NOMO-1 treated with DMSO at 0.1 percent for 48 hours (cell line): Measurements from ENCODE around the gene PLA2G1B.
"Not testable (repeated sequence)": the region's sequence is repeated elsewhere in the genome, so short reads cannot be mapped to it uniquely, and the experiment has no call there.

ENCODE experiments used
- DNase-seq: peaks from one replicate; lab custom pipeline; 2025; ENCODE audit not compliant: unreplicated experiment; lab: John Stamatoyannopoulos, UW

PLA2G1B gene

DNA sequence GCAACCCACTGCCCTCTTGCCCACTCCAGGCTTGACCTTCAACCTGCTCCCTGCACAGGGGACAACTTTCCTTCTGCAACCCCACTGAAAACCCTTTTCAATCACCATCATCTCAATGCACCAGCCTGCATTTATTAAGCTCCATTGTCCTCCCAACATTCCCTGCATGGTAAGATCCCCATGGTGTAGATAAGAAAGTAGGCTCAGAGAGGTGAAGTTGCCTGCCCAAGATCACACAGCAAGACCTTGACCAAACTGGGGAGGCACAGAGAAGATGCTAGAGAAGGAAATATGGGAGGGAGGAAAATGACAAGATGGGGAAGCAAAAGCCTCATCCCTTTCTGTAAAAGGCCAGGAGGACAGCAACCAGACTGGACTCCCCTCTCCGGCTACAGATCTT is 31.5 kb upstream of the PLA2G1B start:
- DNase-seq, result no peak

DNA sequence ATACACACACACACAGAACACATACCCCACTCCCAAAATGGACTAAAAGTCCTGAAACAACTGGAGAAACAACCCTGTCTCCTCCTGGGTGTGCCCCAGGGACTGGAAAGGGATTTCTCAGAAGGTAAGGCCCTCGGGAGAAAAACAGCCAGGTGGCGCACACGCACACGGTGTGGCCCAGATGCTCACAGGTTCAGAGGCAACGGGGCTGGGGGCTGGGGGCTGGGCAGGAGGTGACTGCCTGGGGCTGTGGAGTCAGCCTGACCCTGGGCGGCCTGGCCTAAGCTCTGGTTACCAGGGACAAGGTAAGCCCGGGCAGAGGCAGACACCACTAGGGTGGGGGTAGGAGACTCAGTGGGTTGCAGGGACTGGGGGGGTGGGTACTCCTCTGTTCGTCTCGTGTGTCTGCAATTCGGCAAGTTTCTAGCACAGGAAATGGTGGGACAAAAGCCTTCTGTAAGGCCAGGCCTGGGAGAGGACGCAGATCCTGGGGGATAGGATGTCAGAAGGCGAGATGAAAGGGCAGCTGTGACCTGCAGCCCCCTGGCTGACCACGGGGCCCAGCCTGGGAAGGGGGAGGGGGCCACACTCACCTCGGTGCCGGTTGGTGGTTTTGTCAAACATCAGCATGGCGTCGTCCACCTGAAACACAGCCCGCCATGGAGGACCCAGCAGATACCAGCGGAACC is 31.0 kb upstream of the PLA2G1B start:
- no peak for DNase-seq

DNA sequence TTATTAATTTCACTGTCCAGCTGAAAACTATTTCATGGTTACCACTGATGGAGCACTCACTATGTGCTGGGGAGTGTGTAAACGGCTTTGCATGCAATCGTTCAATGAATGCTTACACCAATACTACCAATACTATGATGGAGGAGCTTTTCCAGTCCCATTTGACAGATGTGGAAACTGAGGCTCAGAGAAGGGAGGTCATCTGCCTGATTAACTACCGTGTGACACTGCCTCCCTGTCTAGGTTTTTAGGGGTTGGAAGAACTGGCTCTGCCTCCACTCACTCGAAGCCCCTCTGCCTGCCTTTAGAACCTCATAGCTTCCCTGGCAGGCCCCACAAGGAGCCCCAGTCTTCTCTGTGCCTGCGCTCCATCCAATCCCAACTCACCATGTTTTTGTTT is 29.5 kb upstream of the PLA2G1B start:
- no peak for DNase-seq

DNA sequence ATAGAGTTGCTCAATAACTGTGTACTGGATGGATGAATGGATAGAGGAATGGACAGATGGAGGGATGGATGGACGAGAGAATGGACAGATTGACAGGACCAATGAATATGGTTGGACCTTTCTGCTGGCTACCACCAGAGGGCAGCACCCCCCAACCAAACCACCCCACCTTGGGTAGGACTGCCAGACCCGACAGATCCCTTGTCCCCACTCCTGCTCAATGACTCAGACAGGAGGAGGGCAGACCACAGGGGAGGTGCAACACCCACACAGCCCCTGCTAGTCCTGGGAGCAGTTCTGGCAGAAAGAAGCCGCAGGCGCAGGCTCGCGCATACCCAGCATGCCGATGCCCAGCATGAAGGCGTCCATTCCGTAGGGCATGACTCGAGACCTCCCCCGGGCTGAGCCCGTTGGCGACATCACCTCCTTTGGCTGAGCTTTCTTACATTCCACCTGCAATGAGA is 29.0 kb upstream of the PLA2G1B start:
- peak; percentile 69 for DNase-seq

DNA sequence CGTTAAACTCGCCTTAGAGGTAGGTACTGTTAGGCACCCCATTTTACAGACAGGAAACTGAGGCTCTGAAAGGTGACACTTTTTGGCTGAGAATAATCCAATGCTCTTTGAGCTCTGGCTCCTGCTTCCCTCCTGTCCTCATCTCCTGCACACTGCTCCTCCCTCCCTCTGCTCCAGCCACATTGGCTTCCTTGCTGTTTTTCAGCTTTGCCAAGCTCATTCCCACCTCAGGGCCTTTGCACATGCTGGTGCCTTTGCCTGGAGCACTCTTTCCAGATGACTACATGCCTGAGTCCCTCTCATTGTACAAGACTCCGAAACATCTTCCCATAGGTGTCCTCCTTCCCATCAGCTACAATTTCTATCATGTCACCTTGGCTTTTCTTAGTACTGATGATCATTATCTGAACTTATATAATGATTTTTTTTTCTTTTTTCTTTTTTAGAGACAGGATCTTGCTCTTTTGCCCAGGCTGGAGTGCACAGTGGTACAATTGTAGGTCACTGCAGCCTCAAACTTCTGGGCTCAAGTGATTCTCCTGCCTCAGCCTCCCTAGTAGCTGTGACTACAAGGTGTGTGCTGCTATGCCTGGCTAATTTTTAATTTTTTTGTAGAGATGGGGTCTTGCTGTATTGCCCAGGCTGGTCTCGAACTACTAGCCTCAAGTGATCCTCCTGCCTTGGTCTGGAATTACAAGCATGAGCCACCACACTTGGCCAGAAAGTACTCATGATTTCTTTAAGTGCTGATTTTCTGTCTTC is 26.2 kb upstream of the PLA2G1B start:
- DNase-seq, result no peak

DNA sequence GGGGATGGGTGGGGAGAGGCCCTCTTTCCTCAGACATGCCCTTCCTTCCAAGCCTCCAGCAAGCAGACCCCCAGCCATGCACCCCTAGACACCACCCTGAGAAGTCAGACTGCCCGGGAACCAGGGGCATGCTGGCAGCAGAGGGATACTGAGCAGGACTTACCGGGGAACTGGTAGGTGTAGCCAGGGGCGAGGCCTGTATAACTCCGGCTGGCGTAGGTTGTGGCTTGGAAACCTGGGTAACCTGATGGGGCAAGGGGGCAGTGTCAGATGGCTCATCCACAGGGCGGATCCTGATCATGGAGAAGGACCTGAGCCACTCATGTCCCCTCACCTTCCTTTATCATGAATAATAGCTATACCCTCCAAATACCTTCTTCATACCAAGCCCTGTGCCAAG is 25.6 kb upstream of the PLA2G1B start:
- DNase-seq, result no peak

DNA sequence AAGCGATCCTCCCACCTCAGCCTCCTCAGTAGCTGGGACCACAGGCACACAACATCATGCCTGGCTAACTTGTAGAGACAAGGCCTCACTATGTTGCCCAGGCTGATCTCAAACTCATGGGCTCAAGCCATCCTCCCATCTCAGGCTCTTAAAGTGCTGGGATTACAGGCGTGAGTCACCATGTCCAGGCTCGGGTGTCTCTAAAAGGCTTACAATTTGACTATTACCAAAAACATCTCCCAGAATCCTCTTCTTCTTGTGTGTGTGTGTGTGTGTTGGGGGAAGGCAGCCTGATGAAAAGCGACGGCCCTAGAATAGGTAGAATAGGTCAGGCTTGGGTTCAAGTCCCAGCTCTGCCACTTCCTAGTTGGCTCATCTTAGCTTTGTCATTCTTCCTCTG is 24.5 kb upstream of the PLA2G1B start:
- no peak for DNase-seq

DNA sequence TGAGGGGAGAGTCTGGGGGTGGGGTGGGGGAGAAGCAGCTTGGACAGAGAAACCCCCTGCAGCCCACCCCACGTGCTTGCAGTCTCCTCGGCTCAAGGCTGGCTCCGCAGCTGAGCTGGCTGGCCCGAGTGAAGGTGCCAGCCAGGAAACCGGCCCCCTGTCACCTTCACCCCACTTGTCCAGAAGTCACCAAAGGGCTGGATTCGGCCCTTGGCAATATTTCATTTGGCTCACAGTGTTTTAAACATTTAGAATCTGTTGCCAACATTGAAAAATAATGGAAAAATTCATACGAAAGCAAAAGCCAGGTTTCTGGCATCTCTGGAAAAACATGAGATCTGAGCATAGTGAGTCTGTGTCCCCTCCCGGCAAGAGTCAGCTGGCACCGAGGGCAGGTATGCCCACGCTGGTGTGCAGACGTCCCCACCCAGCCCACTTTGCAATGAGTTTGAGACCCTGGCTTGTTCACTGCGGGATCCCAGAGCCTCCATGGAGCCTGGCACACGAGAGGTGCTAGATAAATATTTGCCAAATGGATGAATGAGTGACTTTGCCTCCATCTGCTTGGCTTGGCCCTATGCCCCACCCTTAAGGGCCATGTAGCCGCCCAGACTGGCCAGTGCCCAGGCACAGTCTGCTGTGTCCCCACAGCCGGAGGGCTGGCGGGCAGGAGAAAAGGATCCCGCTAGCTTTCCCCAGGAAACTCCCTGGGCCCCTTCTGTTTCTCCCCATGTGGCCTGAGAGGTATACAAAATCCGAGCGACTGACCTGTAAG is 23.2 kb upstream of the PLA2G1B start:
- DNase-seq, result no peak

DNA sequence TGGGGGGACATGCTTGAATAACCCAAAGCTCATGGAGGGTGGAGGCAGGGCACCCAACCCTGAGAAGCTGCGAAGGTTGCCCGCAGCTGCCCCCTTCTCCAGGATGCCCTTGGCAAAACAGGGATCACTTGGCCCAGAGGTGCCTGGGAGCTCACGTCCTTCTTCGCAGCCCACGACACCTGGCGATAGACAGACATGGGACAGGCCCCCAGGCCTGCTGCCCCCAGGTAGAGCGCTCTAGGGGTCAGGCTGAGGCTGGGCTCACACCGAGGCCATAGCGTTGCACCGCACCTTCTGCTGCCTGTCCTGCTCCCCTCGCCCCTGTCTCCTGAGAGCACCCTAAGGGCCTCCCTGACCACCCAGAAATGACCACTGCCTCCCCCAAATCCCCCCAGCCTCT is 20.2 kb upstream of the PLA2G1B start:
- no peak for DNase-seq

DNA sequence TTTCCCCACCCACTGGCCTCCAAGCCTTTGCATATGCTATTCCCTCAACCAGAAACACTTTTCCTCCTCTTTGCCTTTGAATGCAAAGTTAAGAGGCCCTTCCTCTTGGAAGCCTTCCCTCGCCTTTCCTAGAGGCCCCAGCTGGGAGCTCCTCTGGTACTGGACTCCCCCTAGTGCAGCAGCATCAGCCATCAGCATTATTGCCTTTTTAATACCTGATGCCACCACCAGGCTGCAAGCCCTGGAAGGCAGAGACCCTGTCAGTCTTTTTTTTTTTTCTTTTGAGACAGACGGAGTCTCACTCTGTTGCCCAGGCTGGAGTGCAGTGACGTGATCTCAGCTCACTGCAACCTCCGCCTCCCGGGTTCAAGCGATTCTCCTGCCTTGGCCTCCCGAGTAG is 19.1 kb upstream of the PLA2G1B start:
- DNase-seq, result no peak

DNA sequence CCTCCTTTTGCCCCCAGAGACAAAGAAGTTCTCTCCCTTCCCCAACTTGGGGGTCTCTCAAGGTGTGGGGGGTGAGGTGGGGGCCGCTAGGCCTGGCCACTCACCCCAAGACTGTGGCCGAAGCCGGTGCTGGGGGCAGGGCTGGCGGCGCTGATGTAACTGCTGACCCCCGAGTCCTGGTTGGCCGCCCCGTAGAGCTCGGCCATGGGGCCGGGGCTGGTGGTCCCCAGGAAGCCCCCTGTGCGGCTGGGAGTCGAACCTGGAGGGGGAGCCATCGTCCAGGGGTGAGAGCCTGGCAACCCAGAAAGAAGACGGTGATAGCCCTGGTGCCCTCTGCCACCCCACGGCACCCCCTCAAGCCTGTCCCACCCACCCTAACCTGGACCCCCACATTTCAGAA is 18.5 kb upstream of the PLA2G1B start:
- DNase-seq, result no peak

DNA sequence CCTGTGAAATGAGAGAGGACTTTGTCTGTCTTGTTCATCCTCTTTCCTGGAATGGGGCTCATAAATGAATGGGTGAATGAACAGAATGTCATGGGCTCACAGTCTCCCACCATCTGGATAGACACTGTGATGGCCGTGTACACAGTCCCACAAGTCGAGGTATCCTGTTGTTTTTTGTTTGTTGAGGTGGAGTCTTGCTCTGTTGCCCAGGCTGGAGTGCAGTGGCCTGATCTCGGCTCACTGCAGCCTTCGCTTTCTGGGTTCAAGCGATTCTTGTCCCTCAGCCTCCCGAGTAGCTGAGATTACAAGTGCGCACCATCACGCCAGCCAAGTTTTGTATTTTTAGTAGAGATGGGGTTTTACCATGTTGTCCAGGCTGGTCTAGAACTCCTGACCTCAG is 16.1 kb upstream of the PLA2G1B start:
- DNase-seq, result no peak

DNA sequence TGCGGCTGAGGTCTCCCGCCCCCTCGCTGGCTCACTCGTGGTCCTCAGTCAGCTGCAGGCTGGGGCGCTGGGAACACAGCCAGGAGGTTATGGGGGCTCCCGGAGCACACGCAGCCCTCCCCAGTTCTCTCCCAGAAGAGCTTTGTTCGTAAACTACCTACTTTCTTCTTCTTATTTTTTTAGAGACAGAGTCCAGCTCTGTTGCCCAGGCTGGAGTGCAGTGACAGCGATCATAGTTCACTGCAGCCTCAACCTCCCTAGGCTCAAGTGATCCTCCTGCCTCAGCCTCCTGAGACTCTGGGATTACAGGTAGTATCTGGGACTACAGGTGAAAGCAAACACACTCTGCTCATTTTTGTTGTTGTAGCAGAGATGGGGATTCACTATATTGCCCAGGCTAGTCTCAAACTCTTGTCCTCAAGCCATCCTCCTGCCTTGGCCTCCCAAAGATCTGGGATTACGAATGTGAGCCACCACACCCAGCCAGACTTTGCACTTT is 15.5 kb upstream of the PLA2G1B start:
- DNase-seq, result no peak

DNA sequence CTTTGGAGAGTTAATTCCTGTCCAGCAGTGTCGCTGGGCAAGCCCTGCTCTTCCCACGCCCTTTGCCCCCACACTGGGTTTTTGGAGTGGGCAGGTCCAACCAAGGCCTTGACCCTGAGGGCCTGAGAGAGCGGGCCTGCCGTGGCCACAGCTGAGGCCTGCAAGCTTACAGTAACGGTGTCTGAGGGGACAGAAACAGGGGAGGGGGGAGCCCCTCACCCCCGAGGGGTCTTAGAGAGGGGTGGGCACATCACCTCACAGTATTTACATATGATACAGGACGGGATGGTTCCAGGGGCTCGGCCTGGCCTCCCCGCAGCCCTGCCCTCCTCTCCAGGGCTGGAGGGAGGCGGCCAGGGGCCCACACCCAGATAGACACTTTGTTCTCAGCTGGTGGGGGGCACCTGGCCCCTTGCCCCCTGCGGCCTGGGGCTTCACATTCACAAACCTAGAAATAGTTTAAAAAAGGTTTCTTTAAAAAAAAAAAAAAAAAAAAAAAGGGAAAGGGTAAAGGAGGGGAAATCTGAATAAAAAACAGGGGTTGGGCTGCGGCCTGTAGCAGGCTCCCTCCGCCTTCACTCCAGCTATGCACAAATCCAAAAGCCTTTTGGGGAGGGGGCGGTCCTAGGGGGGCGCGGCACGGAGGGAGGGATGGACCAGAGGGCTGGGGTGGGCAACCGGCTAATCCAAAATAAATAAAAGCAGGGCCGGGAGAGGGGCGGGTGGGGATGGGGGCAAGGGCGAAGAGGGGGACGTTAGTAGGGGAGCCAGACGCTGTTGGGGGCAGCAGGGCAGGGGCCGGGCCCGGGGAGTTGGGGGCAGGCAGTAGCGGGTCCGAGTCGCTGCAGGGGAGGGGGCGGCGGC is 14.8 kb upstream of the PLA2G1B start:
- DNase-seq, result no peak

DNA sequence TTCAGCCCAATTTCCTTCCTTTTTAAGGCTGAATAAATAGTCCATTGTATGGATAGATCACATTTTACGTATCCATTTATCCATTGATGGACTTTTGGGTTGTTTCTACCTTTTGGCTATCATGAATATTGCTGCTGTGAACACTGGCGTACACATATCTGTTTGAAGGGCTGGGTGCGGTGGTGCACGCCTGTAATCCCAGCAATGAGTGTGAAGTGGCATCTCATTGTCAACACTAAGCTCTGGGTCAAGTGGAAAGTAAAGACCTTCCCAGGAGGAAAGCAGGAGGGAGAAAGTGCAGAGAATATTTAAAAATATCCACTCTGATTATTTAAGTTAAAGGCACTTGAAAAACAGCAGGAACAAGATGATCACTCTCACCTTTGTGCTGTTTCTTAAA is 11.7 kb upstream of the PLA2G1B start:
- no peak for DNase-seq

DNA sequence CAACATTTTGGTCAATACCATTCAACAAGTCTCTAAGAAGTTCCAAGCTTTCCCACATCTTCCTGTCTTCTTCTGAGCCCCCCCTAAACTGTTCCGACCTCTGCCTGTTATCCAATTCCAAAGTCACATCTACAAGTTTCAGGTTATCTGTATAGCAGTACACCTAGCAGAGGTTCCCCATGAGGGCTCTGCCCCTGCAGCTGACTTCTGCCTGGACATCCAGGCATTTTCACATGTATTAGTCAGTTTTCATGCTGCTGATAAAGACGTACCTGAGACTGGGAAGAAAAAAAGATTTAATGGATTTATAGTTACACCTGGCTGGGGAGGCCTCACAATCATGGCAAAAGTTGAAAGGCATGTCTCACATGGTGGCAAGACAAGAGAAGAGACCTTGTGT is 10.2 kb upstream of the PLA2G1B start:
- DNase-seq, result no peak

DNA sequence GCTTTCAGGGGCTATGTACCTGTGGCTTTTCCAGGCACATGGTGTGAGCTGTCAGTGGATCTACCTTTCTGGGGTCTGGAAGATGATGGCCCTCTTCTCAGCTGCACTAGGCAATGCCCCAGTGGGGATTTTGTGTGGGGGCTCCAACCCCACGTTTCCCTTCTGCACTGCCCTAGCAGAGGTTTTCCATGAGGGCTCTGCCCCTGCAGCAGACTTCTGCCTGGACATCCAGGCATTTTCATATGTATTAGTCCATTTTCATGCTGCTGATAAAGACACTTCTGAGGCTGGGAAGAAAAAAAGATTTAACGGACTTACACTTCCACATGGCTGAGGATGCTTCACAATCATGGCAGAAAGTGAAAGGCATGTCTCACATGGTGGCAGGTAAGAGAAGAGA is 8.8 kb upstream of the PLA2G1B start:
- not testable (repeated sequence) for DNase-seq

DNA sequence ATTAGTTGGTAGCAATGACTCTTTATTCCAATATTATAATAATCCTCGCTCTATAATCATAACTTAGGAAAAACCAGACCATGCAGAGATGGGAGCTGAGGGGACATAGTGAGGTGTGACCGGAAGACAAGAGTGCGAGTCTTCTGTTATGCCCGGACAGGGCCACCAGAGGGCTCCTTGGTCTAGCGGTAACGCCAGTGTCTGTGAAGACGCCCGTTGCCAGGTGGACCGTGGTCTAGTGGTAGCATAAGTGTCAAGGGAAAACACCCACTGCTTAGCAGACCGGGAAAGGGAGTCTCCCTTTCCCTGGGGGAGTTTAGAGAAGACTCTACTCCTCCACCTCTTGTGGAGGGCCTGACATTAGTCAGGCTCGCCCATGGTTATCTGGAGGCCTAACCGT is 7.9 kb upstream of the PLA2G1B start:
- peak; percentile 23 for DNase-seq

DNA sequence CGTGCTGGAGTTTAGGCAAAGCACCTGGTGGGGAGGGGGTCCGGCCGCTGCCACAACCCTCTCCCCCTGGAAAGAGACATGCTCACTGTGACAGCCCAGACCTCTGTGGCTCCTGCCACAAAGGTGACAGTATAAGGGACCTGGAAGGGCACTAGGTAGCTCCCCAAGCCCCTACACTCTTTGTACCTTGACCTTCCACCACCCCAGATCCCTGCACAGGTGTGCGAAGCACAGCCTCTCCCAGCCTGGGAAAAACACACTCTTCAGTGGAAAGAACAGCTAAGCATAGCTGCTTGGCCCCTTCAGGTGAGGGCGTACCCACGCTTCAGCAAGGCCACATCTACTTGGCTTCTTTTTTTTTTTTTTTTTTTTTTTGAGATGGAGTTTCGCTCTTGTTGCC is 4.9 kb upstream of the PLA2G1B start:
- DNase-seq, result no peak

DNA sequence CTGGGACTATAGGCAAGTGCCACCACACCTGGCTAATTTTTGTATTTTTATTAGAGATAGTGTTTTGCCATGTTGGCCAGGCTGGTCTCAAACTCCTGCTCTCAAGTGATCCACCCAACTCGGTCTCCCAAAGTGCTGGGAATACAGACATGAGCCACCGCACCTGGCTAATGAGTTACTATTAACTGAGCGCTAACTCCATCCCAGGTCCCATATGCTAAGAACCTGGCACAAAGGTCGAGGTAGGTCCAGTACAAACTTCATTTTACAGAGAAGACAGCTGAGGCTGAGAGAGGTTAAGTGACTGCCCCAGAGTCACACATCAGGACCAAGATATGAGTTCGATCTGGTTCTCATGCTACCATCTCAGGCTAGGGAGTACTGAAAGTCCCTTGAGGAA is 4.5 kb upstream of the PLA2G1B start:
- no peak for DNase-seq

DNA sequence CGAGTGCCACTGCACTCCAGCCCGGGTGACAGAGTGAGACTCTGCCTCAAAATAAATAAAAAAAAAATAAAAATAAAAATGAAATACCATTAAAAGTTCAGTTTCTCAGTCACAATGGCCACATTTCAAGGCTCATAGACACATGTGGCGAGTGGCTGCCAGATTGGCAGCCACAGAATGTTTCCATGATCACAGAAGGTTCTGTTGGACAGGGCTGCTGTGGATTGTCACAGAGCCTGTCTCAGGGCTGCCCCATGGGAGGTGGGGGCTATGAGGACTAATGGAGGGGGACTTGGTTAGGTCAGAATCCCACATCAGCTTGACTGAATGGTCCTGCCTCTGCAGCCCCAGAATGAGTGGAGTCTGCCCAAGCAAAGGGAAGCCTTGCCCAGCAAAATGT is 3.8 kb upstream of the PLA2G1B start:
- DNase-seq, result no peak
